OCI-LY3 (cell line): ENCODE measurements around the gene PDE4D.

Experiments used
- CTCF ChIP-seq: fragments of 200-600, 300-600 bp; sonication (generic); IDR thresholded peaks from 2 replicates; pipeline ENCODE4 v1.5.1; 2014; ENCODE audit warnings: antibody characterized with exemption, low read length, low read depth
- EZH2phosphoT487 ChIP-seq: fragments of 200-600 bp; shearing (Covaris generic); IDR thresholded peaks from 2 replicates; pipeline ENCODE4 v1.6.1; 2018; ENCODE audit warnings: antibody characterized with exemption, mixed run types, low read depth

DNA sequence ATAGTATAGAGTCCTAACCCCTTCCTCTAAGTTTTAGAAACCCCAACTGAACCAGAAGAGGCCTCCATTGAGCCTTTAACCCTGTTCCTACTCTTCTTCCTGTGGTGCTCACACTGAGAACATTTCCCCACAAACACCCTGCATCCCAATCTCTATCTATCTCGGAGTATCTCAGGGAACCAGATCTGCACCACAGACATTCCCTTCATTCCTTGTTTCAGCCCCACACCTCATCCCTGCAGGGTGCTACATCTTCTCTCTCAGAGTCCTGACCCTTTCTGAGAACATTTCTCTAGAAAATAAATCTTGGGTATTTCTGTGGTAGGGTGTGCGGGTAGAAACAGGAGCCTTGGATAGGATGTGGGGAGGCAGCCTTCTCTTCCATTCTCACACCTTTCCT is 507.8 kb downstream of the PDE4D start:
- TF ChIP-seq CTCF (no peak), EZH2phosphoT487 (no peak)
